Measurements from ENCODE around the gene SLC23A3.
A peak's percentile ranks its signal among the peaks of the same experiment; 100 is the strongest.

Gene SLC23A3

DNA sequence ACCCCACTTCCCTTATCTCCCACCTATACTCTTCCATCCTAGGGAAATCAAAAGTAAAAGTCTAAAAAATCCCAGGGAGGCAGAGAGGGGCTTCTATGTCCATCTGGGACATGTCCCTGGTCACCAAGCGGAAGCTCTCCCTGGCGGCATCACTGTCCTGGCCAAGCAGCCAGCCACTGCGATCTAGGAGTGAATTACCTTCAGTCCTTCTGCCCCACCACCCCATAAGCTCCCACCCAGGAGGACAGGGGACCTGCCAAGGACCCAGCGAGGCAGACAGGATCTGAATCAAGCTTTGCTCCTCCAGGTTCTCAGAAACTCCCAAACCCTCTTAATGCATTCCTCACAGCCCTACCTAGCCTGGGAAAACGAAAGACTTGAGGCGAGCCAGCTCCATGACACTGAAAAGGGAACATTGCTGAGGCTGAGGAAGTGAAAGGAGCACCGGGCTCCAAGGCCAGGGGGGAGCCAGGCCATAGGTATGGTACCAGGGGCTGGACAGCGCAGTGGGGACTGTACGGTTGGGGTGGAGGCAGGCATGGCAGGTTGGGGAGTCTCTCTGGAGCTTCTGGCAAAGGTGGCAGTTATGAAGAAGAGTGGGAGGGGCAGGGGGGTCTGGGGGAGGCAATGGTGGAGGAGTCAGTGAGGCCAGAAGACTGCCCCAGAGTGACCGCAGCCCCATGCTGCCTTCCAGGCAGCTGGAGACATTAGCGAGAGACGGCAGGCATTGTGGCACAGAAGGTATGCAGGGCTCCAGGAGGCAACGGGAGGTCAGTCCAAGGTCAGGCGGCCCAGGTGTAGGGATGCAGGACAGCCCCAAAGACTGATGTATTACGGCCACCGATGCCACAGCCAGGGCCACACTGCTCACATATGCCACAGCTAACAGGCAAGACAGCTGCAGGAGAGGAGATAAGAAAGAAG, 2.7 kb upstream of the SLC23A3 start:
- no peak for TF ChIP-seq ZFX (IDR thresholded peaks at IDR 0.05; ENCODE audit: borderline replicate concordance)
- TF ChIP-seq, protein P1, sequence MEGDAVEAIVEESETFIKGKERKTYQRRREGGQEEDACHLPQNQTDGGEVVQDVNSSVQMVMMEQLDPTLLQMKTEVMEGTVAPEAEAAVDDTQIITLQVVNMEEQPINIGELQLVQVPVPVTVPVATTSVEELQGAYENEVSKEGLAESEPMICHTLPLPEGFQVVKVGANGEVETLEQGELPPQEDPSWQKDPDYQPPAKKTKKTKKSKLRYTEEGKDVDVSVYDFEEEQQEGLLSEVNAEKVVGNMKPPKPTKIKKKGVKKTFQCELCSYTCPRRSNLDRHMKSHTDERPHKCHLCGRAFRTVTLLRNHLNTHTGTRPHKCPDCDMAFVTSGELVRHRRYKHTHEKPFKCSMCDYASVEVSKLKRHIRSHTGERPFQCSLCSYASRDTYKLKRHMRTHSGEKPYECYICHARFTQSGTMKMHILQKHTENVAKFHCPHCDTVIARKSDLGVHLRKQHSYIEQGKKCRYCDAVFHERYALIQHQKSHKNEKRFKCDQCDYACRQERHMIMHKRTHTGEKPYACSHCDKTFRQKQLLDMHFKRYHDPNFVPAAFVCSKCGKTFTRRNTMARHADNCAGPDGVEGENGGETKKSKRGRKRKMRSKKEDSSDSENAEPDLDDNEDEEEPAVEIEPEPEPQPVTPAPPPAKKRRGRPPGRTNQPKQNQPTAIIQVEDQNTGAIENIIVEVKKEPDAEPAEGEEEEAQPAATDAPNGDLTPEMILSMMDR (IDR thresholded peaks at IDR 0.05): no peak
- H3K27ac ChIP-seq: no peak overlapping the region

- H3K27ac ChIP-seq: peak overlapping the region; percentile 17; the same call in 1 of the 2 replicates
- TF ChIP-seq ZFX (IDR thresholded peaks at IDR 0.05; ENCODE audit: borderline replicate concordance): no peak
- TF ChIP-seq, protein P1 (IDR thresholded peaks at IDR 0.05): peak; percentile 86
Measured at GRCh38 chr2:219171231-219171651, 1.4 kb upstream of the SLC23A3 start.

- TF ChIP-seq ZFX (IDR thresholded peaks at IDR 0.05; ENCODE audit: borderline replicate concordance): no peak
- TF ChIP-seq, protein P1 (IDR thresholded peaks at IDR 0.05): no peak
- no peak overlapping the region for H3K27ac ChIP-seq
Measured at GRCh38 chr2:219168932-219169331, 897 bp downstream of the SLC23A3 start.

GRCh38 chr2:219168526-219168925, 1.3 kb downstream of the SLC23A3 start:
- no peak overlapping the region for H3K27ac ChIP-seq
- TF ChIP-seq ZFX (IDR thresholded peaks at IDR 0.05; ENCODE audit: borderline replicate concordance): no peak
- TF ChIP-seq, protein P1 (IDR thresholded peaks at IDR 0.05): no peak

GRCh38 chr2:219167997-219168396, 1.8 kb downstream of the SLC23A3 start:
- H3K27ac ChIP-seq: no peak overlapping the region
- no peak for TF ChIP-seq ZFX (IDR thresholded peaks at IDR 0.05; ENCODE audit: borderline replicate concordance)
- TF ChIP-seq, protein P1 (IDR thresholded peaks at IDR 0.05): no peak

DNA sequence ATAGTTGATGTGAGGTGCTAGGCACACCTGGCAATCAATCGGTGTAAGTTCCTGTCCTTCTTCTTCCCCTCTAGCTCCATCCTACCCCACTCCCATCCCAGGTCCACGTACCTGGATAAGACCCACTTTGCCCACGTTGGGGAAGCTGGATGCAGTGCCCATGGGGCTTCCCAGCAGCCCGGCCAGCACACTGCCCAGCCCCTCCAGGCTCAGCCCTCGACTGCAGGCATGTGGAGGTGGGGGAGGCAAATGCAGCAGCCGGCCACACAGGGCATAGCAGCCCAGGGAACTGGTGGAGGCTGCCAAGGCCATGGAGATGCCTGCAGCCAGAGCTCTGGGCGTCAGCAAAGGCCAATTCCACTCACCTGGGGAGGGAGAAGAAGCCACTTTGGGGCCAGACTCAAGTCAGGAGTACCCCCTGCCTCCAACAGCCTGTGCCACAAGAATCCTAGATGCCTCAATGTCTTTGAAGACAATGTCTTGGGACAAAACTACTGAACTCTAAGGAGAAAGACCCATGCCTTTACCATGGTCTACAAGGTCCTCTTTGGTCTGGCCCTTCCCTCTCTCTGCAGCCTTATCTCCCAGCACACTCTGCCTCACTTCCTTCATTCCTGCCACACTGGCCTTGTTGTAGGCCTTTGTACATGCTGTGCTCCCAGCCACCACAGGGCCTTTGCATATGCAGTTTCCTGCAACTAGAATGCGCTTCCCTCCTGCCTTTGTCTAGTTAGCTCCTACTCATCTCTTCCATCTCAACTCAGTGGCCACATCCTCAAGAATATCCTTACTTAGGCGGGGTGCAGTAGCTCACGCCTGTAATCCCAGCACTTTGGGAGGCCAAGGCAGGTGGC, 4.5 kb downstream of the SLC23A3 start:
- TF ChIP-seq, protein P1 (IDR thresholded peaks at IDR 0.05): no peak
- TF ChIP-seq ZFX (IDR thresholded peaks at IDR 0.05; ENCODE audit: borderline replicate concordance): no peak
- H3K27ac ChIP-seq: no peak overlapping the region
